Heart left ventricle (tissue), 16 donors: ENCODE measurements around the gene PTGS1. TPM values are rescaled to one million over a fixed set of nuclear protein-coding genes. Genes with fewer than 3 reads are reported as not detected.

Source experiments
- ATAC-seq, 4 donors: fragments of 200-7000 bp; cut with Tn5 transposase; one replicate each; pipeline ENCODE4 v1.9.1; 2020 to 2022; ENCODE audit warnings: moderate library complexity in 4 of 4, mild to moderate bottlenecking in 3 of 4, moderate number of reproducible peaks in 1 of 4
- DNase-seq, 5 donors: peaks; one replicate each; pipeline ENCODE4 v3.0.0-alpha.2; 2020
- H3K27ac ChIP-seq, 12 donors: fragments of 200-600 bp; sonication (generic) in 4 of 12; one replicate each; pipeline versions ENCODE4 v1.5.0 to v1.8.0; 2016 to 2022; ENCODE audit warnings: mild to moderate bottlenecking in 2 of 12
- H3K27me3 ChIP-seq, 9 donors: fragments of 200-600 bp; sonication (generic) in 2 of 9; one replicate each; pipeline versions ENCODE4 v1.5.1 to v1.8.0; 2016 to 2022; ENCODE audit warnings: mild to moderate bottlenecking in 3 of 9
- H3K36me3 ChIP-seq, 9 donors: fragments of 200-600 bp; sonication (generic) in 2 of 9; one replicate each; pipeline versions ENCODE4 v1.5.0 to v1.8.0; 2018 to 2022; ENCODE audit warnings: mild to moderate bottlenecking in 2 of 9
- H3K4me1 ChIP-seq, 12 donors: fragments of 200-600 bp; sonication (generic) in 4 of 12; one replicate each; pipeline versions ENCODE4 v1.5.0 to v1.8.0; 2016 to 2022; ENCODE audit warnings: mild to moderate bottlenecking in 3 of 12
- H3K4me3 ChIP-seq, 12 donors: fragments of 200-600 bp; sonication (generic) in 4 of 12; one replicate each; pipeline versions ENCODE4 v1.5.0 to v1.8.0; 2017 to 2022; ENCODE audit warnings: mild to moderate bottlenecking in 9 of 12, moderate library complexity in 4 of 12
- H3K9me3 ChIP-seq, 12 donors: fragments of 200-600 bp; sonication (generic) in 4 of 12; one replicate each; pipeline versions ENCODE4 v1.5.0 to v1.8.0; 2016 to 2022; ENCODE audit warnings: mild to moderate bottlenecking in 1 of 12
- CTCF ChIP-seq, 12 donors: fragments of 200-600 bp; sonication (generic) in 4 of 12; IDR thresholded peaks; one replicate each; pipeline versions ENCODE4 v1.5.0 to v1.8.0; 2018 to 2022; ENCODE audit warnings: antibody characterized with exemption in 12 of 12, mild to moderate bottlenecking in 5 of 12
- POLR2A ChIP-seq, 2 donors: fragments of 450-650 bp; IDR thresholded peaks; one replicate each; pipeline ENCODE4 v1.6.1; 2017; ENCODE audit warnings: antibody characterized with exemption in 2 of 2, mild to moderate bottlenecking in 2 of 2, moderate library complexity in 2 of 2
- WGBS, 4 donors: extraction: QIAGEN DNeasy Blood & Tissue Kit in 2 of 4; methylation state at CpG; one replicate each; pipeline versions ENCODE4 v1.1.5 to v1.1.7; 2013 to 2018; 5-methylcytosine and 5-hydroxymethylcytosine counted together
- intact Hi-C, 10 donors: fragments of 100-400 bp; cut with DNase I; formaldehyde crosslinking; loops; one replicate each; pipeline versions ENCODE4 v1.11.1 to v1.14.2; 2022
- polyA plus RNA-seq, 2 donors: library from polyadenylated mRNA; stranded (reverse); fragments of 200-250 nt; gene quantifications; one replicate each; pipeline ENCODE4 v1.2.3, GENCODE V29; 2013
- total RNA-seq, 9 donors: library from RNA; depleted of rRNA in 2 of 9; stranded (reverse); fragments of >200 nt in 2 of 9; fragmentation: NEBNext Ultra II Directional in 3 of 9; extraction: Animal tissue kit (Norgen Biotek cat#: 25700) in 3 of 9; gene quantifications; one replicate each; pipeline versions ENCODE4 v1.1.0 to v1.2.4, GENCODE V29; 2016 to 2023
- donor health status: ischemic (EF 13 %, LVEDD 7.1; RV severe dilation, severe dysfunction).
- donor health status: healthy with polysubstance abuse.
- donor health status: DM: no; HTN: yes; CAD: no.
- donor health status: DM: no; HTN: no; CAD: no.
- donor health status: ischemic (EF 25% LVEDD 6.9; RV normal size, moderate dysfunction).
- donor health status: ischemic (EF 25% LVEDD 5.7; RV mildly dilated, moderate dysfunction).
- donor health status: healthy.
- donor health status: DM: yes; HTN: yes; CAD: no.
- donor health status: ischemic (EF 35%, LVEDD 5.7; RV mildly dilated, moderate dysfunction).
- donor health status: nonischemic (EF 11% LVEDD 7.7; RV severe dilation, severe dysfunction).
- donor health status: DM: yes; HTN: yes; CAD: no.
- donor health status: PGD.
- donor health status: ischemic (EF 29% LVEDD 5.4; RV normal size, mild dysfunction).
- donor health status: nonischemic (EF 23%, LVEDD 6.1; RV moderate dilation, normal function).

Gene PTGS1
- total and polyA plus RNA-seq, 11 donors: 0.91 to 24.7 (median 6.3) TPM

GRCh38 chr9:122386311-122386872 is 15.6 kb downstream of the PTGS1 start:
- WGBS, 4 donors: 89 to 94% (median 90%) methylated on average over 6 to 8 of the region's 8 CpGs
- Histone ChIP-seq H3K36me3 (peaks cover 0 to 15% (median 0%) of the 10 kb centered on the region in 9 donors), H3K4me3 (no peak overlapping the region), H3K9me3 (no peaks in the 10 kb centered on the region), H3K4me1 (peaks cover 0 to 13% (median 0%) of the 10 kb centered on the region in 12 donors), H3K27me3 (no peaks in the 10 kb centered on the region), H3K27ac (no peak overlapping the region)
- DNase-seq (no peak), ATAC-seq (no peak)
- TF ChIP-seq POLR2A (IDR thresholded peaks at IDR 0.05) (no peak), CTCF (IDR thresholded peaks at IDR 0.05) (no peak)
- intact Hi-C loops: no loop called here

- TF ChIP-seq CTCF (IDR thresholded peaks at IDR 0.05) (no peak), POLR2A (IDR thresholded peaks at IDR 0.05) (no peak)
- DNase-seq (no peak), ATAC-seq (no peak)
- 79 to 86% (median 85%) methylated on average over 3 of the region's 3 CpGs for WGBS, 4 donors
- H3K27me3 ChIP-seq: no peaks in the 10 kb centered on the region
- peaks cover 0 to 20% (median 0%) of the 10 kb centered on the region in 9 donors for H3K36me3 ChIP-seq
- no peaks in the 10 kb centered on the region for H3K9me3 ChIP-seq
- intact Hi-C loops: no loop called here
- H3K4me1 ChIP-seq: peaks cover 0 to 13% (median 0%) of the 10 kb centered on the region in 12 donors
- no peak overlapping the region for H3K4me3 ChIP-seq
- H3K27ac ChIP-seq: no peak overlapping the region
These were observed 16.7 kb downstream of the PTGS1 start for GRCh38 chr9:122387536-122387935.

GRCh38 chr9:122389195-122389594 is 18.4 kb downstream of the PTGS1 start:
- WGBS, 4 donors: 93 to 99% (median 97%) methylated on average over 5 of the region's 5 CpGs
- H3K36me3 ChIP-seq: peaks cover 0 to 15% (median 0%) of the 10 kb centered on the region in 9 donors
- ATAC-seq (no peak), DNase-seq (no peak)
- H3K27me3 ChIP-seq: no peaks in the 10 kb centered on the region
- intact Hi-C loops: no loop called here
- peak overlapping the region in 1 of 12 donors; percentile 2 for H3K27ac ChIP-seq
- no peaks in the 10 kb centered on the region for H3K9me3 ChIP-seq
- H3K4me3 ChIP-seq: no peak overlapping the region
- no peak for TF ChIP-seq POLR2A (IDR thresholded peaks at IDR 0.05)
- TF ChIP-seq CTCF (IDR thresholded peaks at IDR 0.05): no peak
- peaks cover 0 to 21% (median 2%) of the 10 kb centered on the region in 12 donors for H3K4me1 ChIP-seq

GRCh38 chr9:122389799-122390481 is 19.1 kb downstream of the PTGS1 start:
- Histone ChIP-seq H3K4me1 (peaks cover 0 to 28% (median 5%) of the 10 kb centered on the region in 12 donors), H3K27ac (peak overlapping the region in 1 of 12 donors; percentile 2), H3K36me3 (peaks cover 0 to 10% (median 0%) of the 10 kb centered on the region in 9 donors), H3K4me3 (no peak overlapping the region), H3K27me3 (no peaks in the 10 kb centered on the region), H3K9me3 (no peaks in the 10 kb centered on the region)
- WGBS, 4 donors: 40 to 59% (median 42%) methylated on average over 9 to 11 of the region's 11 CpGs
- ATAC-seq: no peak
- no peak for DNase-seq
- TF ChIP-seq CTCF (IDR thresholded peaks at IDR 0.05) (no peak), POLR2A (IDR thresholded peaks at IDR 0.05) (no peak)
- intact Hi-C loops: loop anchor here in 3 of 10 donors (5.0 to 10.0 kb wide), 3 partner anchors 55 to 57 kb away; no protein-coding TSS in a partner anchor
